H1 (cell line): Measurements from ENCODE around the gene CDKL5. TPM values are rescaled to one million over a fixed set of nuclear protein-coding genes. Genes with fewer than 3 reads are reported as not detected.

Experiments
- CTCF ChIA-PET: fragments of 300-600 bp; sonication (Branson Sonifier 250); formaldehyde crosslinking; loops from one replicate; lab custom pipeline; 2021; ENCODE audit not compliant: partially characterized antibody; lab: Charles Lee
- POLR2A ChIA-PET: fragments of 300-600 bp; sonication (Branson Sonifier 250); formaldehyde crosslinking; loops from one replicate; lab custom pipeline; 2021; ENCODE audit warnings: inconsistent platforms; ENCODE audit not compliant: partially characterized antibody; lab: Charles Lee
- DNase-seq, 2 experiments: peaks; one replicate each; pipeline versions ENCODE4 v3.0.0 to v3.0.0-alpha.2; 2010 to 2022; ENCODE audit warnings: low spot score in 2 of 2, low read depth in 1 of 2, mixed read lengths in 1 of 2
- FAIRE-seq: peaks from 2 replicates; lab custom pipeline; 2011; peaks lifted over from hg19 to GRCh38; lab: Jason Lieb, UNC
- H2AFZ ChIP-seq: 2 replicates; pipeline ENCODE4 v1.8.1; 2012; ENCODE audit warnings: low read length, inconsistent platforms
- H2AK5ac ChIP-seq: 2 replicates; pipeline ENCODE4 v1.6.1; 2013; ENCODE audit warnings: low read depth, low read length
- H2BK120ac ChIP-seq: replicated peaks from 2 replicates; pipeline ENCODE3; 2013; ENCODE audit warnings: low read depth, low read length, inconsistent platforms
- H2BK12ac ChIP-seq: 2 replicates; pipeline ENCODE4 v1.6.1; 2013; ENCODE audit warnings: low read depth, low read length
- H2BK15ac ChIP-seq: 2 replicates; pipeline ENCODE4 v1.6.1; 2013; ENCODE audit warnings: low read length
- H2BK20ac ChIP-seq: 2 replicates; pipeline ENCODE4 v1.6.1; 2013; ENCODE audit warnings: low read length
- H2BK5ac ChIP-seq: 2 replicates; pipeline ENCODE4 v1.6.1; 2013; ENCODE audit warnings: low read depth, low read length
- H3K14ac ChIP-seq: 2 replicates; pipeline ENCODE4 v1.6.1; 2013; ENCODE audit warnings: inconsistent platforms; ENCODE audit not compliant: insufficient read length
- H3K18ac ChIP-seq: 2 replicates; pipeline ENCODE4 v1.6.1; 2013; ENCODE audit warnings: low read length; ENCODE audit errors: extremely low read depth
- H3K23ac ChIP-seq: 2 replicates; pipeline ENCODE4 v1.6.1; 2013; ENCODE audit warnings: inconsistent platforms; ENCODE audit not compliant: insufficient read length
- H3K23me2 ChIP-seq: 2 replicates; pipeline ENCODE4 v1.6.1; 2013; ENCODE audit warnings: low read depth, low read length
- H3K27ac ChIP-seq: 2 replicates; pipeline ENCODE4 v1.6.1; 2011; ENCODE audit warnings: low read depth, low read length, inconsistent platforms
- H3K27me3 ChIP-seq, 4 experiments: replicated peaks in 1 of 4; 1 replicate in 1 of 4; 2 replicates in 3 of 4; pipeline versions ENCODE4 v1.6.1 to v1.8.1; 2011 to 2013; ENCODE audit warnings: low read length in 3 of 4, mild to moderate bottlenecking in 3 of 4, inconsistent platforms in 2 of 4, mixed read lengths in 2 of 4, moderate library complexity in 1 of 4; ENCODE audit not compliant: control insufficient read depth in 3 of 4, insufficient read depth in 3 of 4; ENCODE audit errors: extremely low read depth in 1 of 4
- H3K36me3 ChIP-seq, 4 experiments: 2 replicates each; pipeline versions ENCODE4 v1.6.1 to v1.8.1; 2011 to 2013; ENCODE audit warnings: mild to moderate bottlenecking in 4 of 4, low read length in 3 of 4, moderate library complexity in 2 of 4, control low read depth in 1 of 4, inconsistent platforms in 1 of 4; ENCODE audit not compliant: insufficient read depth in 4 of 4, control insufficient read depth in 2 of 4
- H3K4ac ChIP-seq: replicated peaks from 2 replicates; pipeline ENCODE3; 2013; ENCODE audit warnings: low read length, low read depth, mixed read lengths, inconsistent platforms; ENCODE audit not compliant: insufficient read length
- H3K4me1 ChIP-seq, 4 experiments: replicated peaks in 1 of 4; 1 replicate in 1 of 4; 2 replicates in 3 of 4; pipeline versions ENCODE4 v1.6.1 to v1.8.1; 2011 to 2013; ENCODE audit warnings: low read length in 3 of 4, inconsistent platforms in 2 of 4, mixed read lengths in 1 of 4; ENCODE audit not compliant: insufficient read depth in 4 of 4, control insufficient read depth in 3 of 4
- H3K4me2 ChIP-seq, 2 experiments: 2 replicates each; pipeline versions ENCODE4 v1.6.1 to v1.8.1; 2011 to 2013; ENCODE audit warnings: low read depth in 2 of 2, low read length in 2 of 2, control low read depth in 1 of 2, inconsistent platforms in 1 of 2, mild to moderate bottlenecking in 1 of 2; ENCODE audit not compliant: insufficient read depth in 1 of 2
- H3K4me3 ChIP-seq, 4 experiments: fragments of 200-600, 300-600 bp in 1 of 4; sonication (generic), shearing (Covaris generic), sonication (Bioruptor Twin) in 1 of 4; 2 replicates each; pipeline versions ENCODE4 v1.5.1 to v1.8.1; 2011 to 2016; ENCODE audit warnings: low read length in 4 of 4, low read depth in 3 of 4, control low read depth in 2 of 4, inconsistent platforms in 2 of 4, mild to moderate bottlenecking in 2 of 4, mixed read lengths in 1 of 4, moderate library complexity in 1 of 4; ENCODE audit not compliant: insufficient read depth in 2 of 4; ENCODE audit errors: extremely low read depth in 1 of 4
- H3K56ac ChIP-seq: replicated peaks from 2 replicates; pipeline ENCODE3; 2013; ENCODE audit warnings: low read depth, mild to moderate bottlenecking, mixed read lengths, low read length, inconsistent platforms; ENCODE audit not compliant: insufficient read length
- H3K79me1 ChIP-seq: 2 replicates; pipeline ENCODE4 v1.6.1; 2013; ENCODE audit warnings: low read depth, low read length, control low read depth
- H3K79me2 ChIP-seq, 2 experiments: 2 replicates each; pipeline versions ENCODE4 v1.6.1 to v1.8.1; 2012 to 2013; ENCODE audit warnings: low read length in 2 of 2, mild to moderate bottlenecking in 2 of 2, inconsistent platforms in 1 of 2; ENCODE audit not compliant: insufficient read depth in 2 of 2, control insufficient read depth in 1 of 2
- H3K9ac ChIP-seq, 4 experiments: replicated peaks in 1 of 4; 1 replicate in 1 of 4; 2 replicates in 3 of 4; pipeline versions ENCODE4 v1.6.1 to v1.8.1; 2011 to 2013; ENCODE audit warnings: low read depth in 3 of 4, low read length in 3 of 4, control low read depth in 2 of 4, mild to moderate bottlenecking in 2 of 4, moderate library complexity in 2 of 4, inconsistent platforms in 1 of 4; ENCODE audit errors: extremely low read depth in 1 of 4
- H3K9me3 ChIP-seq, 2 experiments: 2 replicates each; pipeline versions ENCODE4 v1.6.1 to v1.8.1; 2012 to 2013; ENCODE audit warnings: mild to moderate bottlenecking in 2 of 2, moderate library complexity in 2 of 2, control low read depth in 1 of 2, inconsistent platforms in 1 of 2, low read depth in 1 of 2, low read length in 1 of 2, mixed read lengths in 1 of 2; ENCODE audit not compliant: insufficient read depth in 2 of 2
- H4K20me1 ChIP-seq, 2 experiments: replicated peaks in 1 of 2; 2 replicates each; pipeline versions ENCODE3 to v1.8.1; 2011 to 2013; ENCODE audit warnings: inconsistent platforms in 2 of 2, low read length in 2 of 2, mild to moderate bottlenecking in 1 of 2; ENCODE audit not compliant: insufficient read depth in 2 of 2, control insufficient read depth in 1 of 2
- H4K5ac ChIP-seq: 2 replicates; pipeline ENCODE4 v1.6.1; 2013; ENCODE audit warnings: low read length, low read depth, mixed read lengths, inconsistent platforms; ENCODE audit not compliant: insufficient read length
- H4K8ac ChIP-seq: 2 replicates; pipeline ENCODE4 v1.8.0; 2013; ENCODE audit warnings: mild to moderate bottlenecking, moderate library complexity, low read length, inconsistent platforms; ENCODE audit not compliant: insufficient read depth; ENCODE audit errors: extremely low read depth
- H4K91ac ChIP-seq: replicated peaks from 2 replicates; pipeline ENCODE3; 2013; ENCODE audit warnings: low read length, mixed read lengths, inconsistent platforms; ENCODE audit not compliant: insufficient read length
- POLR2A ChIP-seq, 2 experiments: IDR thresholded peaks; 1 replicate in 1 of 2; 2 replicates in 1 of 2; pipeline ENCODE4 v1.6.1; 2011; ENCODE audit warnings: low read depth in 2 of 2, low read length in 2 of 2, mild to moderate bottlenecking in 2 of 2; ENCODE audit errors: control extremely low read depth in 1 of 2
- WGBS, 2 experiments: shearing (Covaris generic) in 1 of 2; methylation state at CpG; one replicate each; pipeline versions ENCODE4 v1.1.6 to v1.1.7; 2013 to 2015; ENCODE audit warnings: low lambda C conversion rate in 2 of 2, mixed read lengths in 2 of 2, inconsistent platforms in 1 of 2, low coverage in 1 of 2, missing lambda C conversion rate in 1 of 2; ENCODE audit not compliant: insufficient replicate concordance in 2 of 2, insufficient coverage in 1 of 2, insufficient read length in 1 of 2; ENCODE audit errors: extremely low coverage in 1 of 2, missing lambda C conversion rate in 1 of 2; 5-methylcytosine and 5-hydroxymethylcytosine counted together
- polyA plus RNA-seq, 7 experiments: library from polyadenylated mRNA; depleted of rRNA in 3 of 7; stranded (reverse) in 5 of 7; unstranded in 2 of 7; fragments of >200 nt in 5 of 7; fragments of 200-250 nt in 2 of 7; gene quantifications; 1 replicate in 5 of 7; 2 replicates in 1 of 7; 4 replicates in 1 of 7; pipeline versions ENCODE4 v1.2.1 to v1.2.3, GENCODE V29; 2011 to 2013; ENCODE audit warnings: missing spikeins in 2 of 7, mixed read lengths in 2 of 7
- total RNA-seq: library from RNA; stranded (reverse); fragmentation: NEBNext Ultra II Directional; extraction: Animal tissue kit (Norgen Biotek cat#: 25700); gene quantifications from 2 replicates; pipeline ENCODE4 v1.2.1, GENCODE V29; 2021

Gene CDKL5
- total and polyA plus RNA-seq, 2 of the 8 experiments (the other 6 are each of a cell fraction or from before 2014, with no cell fraction given), result 5.5 to 15.6 TPM

- Histone ChIP-seq H2AK5ac (no peak overlapping the region), H2AFZ (no peak overlapping the region), H3K79me1 (no peaks in the 10 kb centered on the region), H3K4me3 (no peak overlapping the region), H3K4ac (no peak overlapping the region), H4K8ac (no peak overlapping the region), H3K27ac (no peak overlapping the region), H4K5ac (no peak overlapping the region), H3K79me2 (no peaks in the 10 kb centered on the region), H3K27me3 (no peaks in the 10 kb centered on the region), H3K4me2 (no peak overlapping the region), H4K20me1 (no peaks in the 10 kb centered on the region), H3K36me3 (no peaks in the 10 kb centered on the region), H3K9me3 (no peaks in the 10 kb centered on the region), H2BK5ac (no peak overlapping the region), H3K18ac (no peak overlapping the region), H3K23me2 (no peaks in the 10 kb centered on the region), H2BK20ac (no peak overlapping the region), H2BK120ac (no peak overlapping the region), H3K56ac (no peak overlapping the region), H3K23ac (no peak overlapping the region), H2BK12ac (no peak overlapping the region), H3K4me1 (no peaks in the 10 kb centered on the region), H3K9ac (no peak overlapping the region), H4K91ac (no peak overlapping the region), H3K14ac (no peak overlapping the region), H2BK15ac (no peak overlapping the region)
- CTCF ChIA-PET, result interaction anchor here (0.9 kb wide), 1 partner anchor 493 kb away, joined by 3 read pairs; no protein-coding TSS in a partner anchor
- WGBS, 2 experiments, result 100% methylated on average over 2 of the region's 4 CpGs; no CpG with 5 or more reads in 1 of the 2 experiments
- FAIRE-seq (no peak), DNase-seq (no peak)
- POLR2A ChIA-PET, result no interaction called here
- no peak for TF ChIP-seq POLR2A (IDR thresholded peaks at IDR 0.05; ENCODE audit: control extremely low read depth in 1 of 2, low read depth in 2 of 2, low read length in 2 of 2)
Observed at GRCh38 chrX:18401848-18402213, 23.6 kb upstream of the CDKL5 start.
